SK-N-SH treated with all-trans-retinoic acid at 6 μM for 48 hours (cell line): Measurements from ENCODE around the gene TRIM37.

Experiments used
- ATAC-seq: fragments of 200-7000 bp; cut with Tn5 transposase; 3 replicates; pipeline ENCODE4 v1.9.1; 2020; ENCODE audit warnings: mild to moderate bottlenecking, moderate library complexity
- ARNTL ChIP-seq: fragments of 450-650 bp; formaldehyde crosslinking; IDR thresholded peaks from 2 replicates; pipeline ENCODE4 v1.5.0; 2020; ENCODE audit warnings: low read depth, mild to moderate bottlenecking, moderate library complexity, borderline replicate concordance
- BACH2 ChIP-seq: fragments of 250-450 bp; sonication (Bioruptor Pico); IDR thresholded peaks from 2 replicates; pipeline ENCODE4 v1.9.0; 2021; ENCODE audit warnings: mild to moderate bottlenecking, borderline replicate concordance
- CREB5 ChIP-seq: fragments of 250-450 bp; sonication (Bioruptor Pico); IDR thresholded peaks from 2 replicates; pipeline ENCODE4 v1.5.1; 2020; ENCODE audit warnings: low read depth, mild to moderate bottlenecking, moderate library complexity
- CSDC2 ChIP-seq: fragments of 250-450 bp; sonication (Bioruptor Pico); IDR thresholded peaks from 2 replicates; pipeline ENCODE4 v1.5.0; 2020; ENCODE audit warnings: mild to moderate bottlenecking, moderate library complexity
- CSRNP3 ChIP-seq: fragments of 250-450 bp; sonication (Bioruptor Pico); IDR thresholded peaks from 2 replicates; pipeline ENCODE4 v1.5.1; 2021; ENCODE audit warnings: mild to moderate bottlenecking, moderate library complexity
- ESRRG ChIP-seq: fragments of 250-450 bp; sonication (Bioruptor Pico); IDR thresholded peaks from 2 replicates; pipeline ENCODE4 v1.6.1; 2021; ENCODE audit warnings: mild to moderate bottlenecking
- GLIS3 ChIP-seq: fragments of 250-450 bp; sonication (Bioruptor Pico); IDR thresholded peaks from 2 replicates; pipeline ENCODE4 v1.5.0; 2020; ENCODE audit warnings: mild to moderate bottlenecking, moderate library complexity
- ISL1 ChIP-seq: fragments of 250-450 bp; sonication (Bioruptor Pico); IDR thresholded peaks from 2 replicates; pipeline ENCODE4 v2.1.2; 2022; ENCODE audit warnings: mild to moderate bottlenecking, moderate library complexity
- OSR1 ChIP-seq: fragments of 250-450 bp; sonication (Bioruptor Pico); IDR thresholded peaks from 2 replicates; pipeline ENCODE4 v1.8.0; 2022; ENCODE audit warnings: moderate library complexity, mild to moderate bottlenecking, inconsistent platforms
- PATZ1 ChIP-seq: fragments of 250-450 bp; sonication (Bioruptor Pico); IDR thresholded peaks from 2 replicates; pipeline ENCODE4 v1.8.0; 2020; ENCODE audit warnings: mild to moderate bottlenecking, moderate library complexity, borderline replicate concordance
- POU6F1 ChIP-seq: fragments of 250-450 bp; sonication (Bioruptor Pico); IDR thresholded peaks from 2 replicates; pipeline ENCODE4 v1.8.0; 2021; ENCODE audit warnings: low read depth, mild to moderate bottlenecking, moderate library complexity, borderline replicate concordance
- PPARA ChIP-seq: fragments of 250-450 bp; sonication (Bioruptor Pico); IDR thresholded peaks from 2 replicates; pipeline ENCODE4 v1.5.0; 2020; ENCODE audit warnings: mild to moderate bottlenecking, borderline replicate concordance
- RARB ChIP-seq: fragments of 250-450 bp; sonication (Bioruptor Pico); IDR thresholded peaks from 2 replicates; pipeline ENCODE4 v1.8.0; 2021; ENCODE audit warnings: mild to moderate bottlenecking, moderate library complexity
- SNAI2 ChIP-seq: fragments of 250-450 bp; sonication (Bioruptor Pico); IDR thresholded peaks from 2 replicates; pipeline ENCODE4 v1.5.0; 2020; ENCODE audit warnings: mild to moderate bottlenecking, moderate library complexity
- TSHZ2 ChIP-seq: fragments of 250-450 bp; sonication (Bioruptor Pico); IDR thresholded peaks from 2 replicates; pipeline ENCODE4 v1.5.0; 2020; ENCODE audit warnings: mild to moderate bottlenecking, moderate library complexity
- ZFP3 ChIP-seq: fragments of 250-450 bp; sonication (Bioruptor Pico); IDR thresholded peaks from 2 replicates; pipeline ENCODE4 v1.5.0; 2020; ENCODE audit warnings: mild to moderate bottlenecking, moderate library complexity
- ZFP30 ChIP-seq: fragments of 450-650 bp; formaldehyde crosslinking; IDR thresholded peaks from 2 replicates; pipeline ENCODE4 v1.5.0; 2022; ENCODE audit warnings: mild to moderate bottlenecking, moderate library complexity
- ZNF565 ChIP-seq: fragments of 450-650 bp; formaldehyde crosslinking; conservative IDR thresholded peaks from 2 replicates; pipeline ENCODE4 v1.5.0; 2020; ENCODE audit warnings: low read depth, mild to moderate bottlenecking, moderate library complexity
- ZNF8 ChIP-seq: fragments of 450-650 bp; formaldehyde crosslinking; IDR thresholded peaks from 2 replicates; pipeline ENCODE4 v1.5.0; 2020; ENCODE audit warnings: mild to moderate bottlenecking, moderate library complexity

TRIM37 gene

GRCh38 chr17:59028328-59028727, 78.4 kb downstream of the TRIM37 start:
- TF ChIP-seq ZFP30, result no peak
- no peak for TF ChIP-seq PATZ1
- no peak for TF ChIP-seq CSDC2 (CRISPR knock-in tag)
- TF ChIP-seq ARNTL (CRISPR knock-in tag), result no peak
- TF ChIP-seq GLIS3 (CRISPR knock-in tag), result no peak
- TF ChIP-seq CSRNP3 (CRISPR knock-in tag), result no peak
- TF ChIP-seq PPARA (CRISPR knock-in tag), result no peak
- TF ChIP-seq ZNF8, result no peak
- TF ChIP-seq ZNF565 (CRISPR knock-in tag), result no peak
- no peak for TF ChIP-seq BACH2 (CRISPR knock-in tag)
- no peak for TF ChIP-seq OSR1 (CRISPR knock-in tag)
- TF ChIP-seq CREB5 (CRISPR knock-in tag), result no peak
- no peak for TF ChIP-seq ISL1
- no peak for TF ChIP-seq ESRRG (CRISPR knock-in tag)
- no peak for TF ChIP-seq SNAI2
- TF ChIP-seq TSHZ2 (CRISPR knock-in tag), result no peak
- no peak for TF ChIP-seq ZFP3 (CRISPR knock-in tag)
- no peak for TF ChIP-seq RARB (CRISPR knock-in tag)
- no peak for ATAC-seq

GRCh38 chr17:59027750-59028149, 78.9 kb downstream of the TRIM37 start:
- TF ChIP-seq PATZ1, result no peak
- TF ChIP-seq ZFP3 (CRISPR knock-in tag), result no peak
- TF ChIP-seq OSR1 (CRISPR knock-in tag), result no peak
- TF ChIP-seq GLIS3 (CRISPR knock-in tag), result no peak
- no peak for ATAC-seq

GRCh38 chr17:59026176-59026939, 80.3 kb downstream of the TRIM37 start:
- no peak for ATAC-seq
- TF ChIP-seq POU6F1 (CRISPR knock-in tag), result no peak
